Activated CD4-positive, alpha-beta memory T cell treated with anti-CD3 and anti-CD28 coated beads, Interleukin-2, amount 10 ng/mL, durations not matched to agents 7 days and 5 days (primary cell): ENCODE measurements around the gene DNAJC1. TPM values are rescaled to one million over a fixed set of nuclear protein-coding genes. Genes with fewer than 3 reads are reported as not detected.
"Not testable (repeated sequence)": the region's sequence is repeated elsewhere in the genome, so short reads cannot be mapped to it uniquely, and the experiment has no call there.

Experiments used
- CTCF ChIA-PET: fragments of 350-600 bp; sonication (Branson Sonifier 250); formaldehyde crosslinking; loops from one replicate; lab custom pipeline; 2021; ENCODE audit warnings: antibody characterized with exemption, inconsistent platforms; lab: Charles Lee
- POLR2A ChIA-PET: fragments of 350-600 bp; sonication (Branson Sonifier 250); formaldehyde crosslinking; loops from one replicate; lab custom pipeline; 2021; ENCODE audit warnings: antibody characterized with exemption; lab: Charles Lee
- DNase-seq: peaks from one replicate; pipeline ENCODE4 v3.0.0-alpha.2; 2020
- H3K27ac Mint-ChIP-seq: one replicate; pipeline ENCODE4 v1.8.0; 2021; ENCODE audit warnings: mild to moderate bottlenecking, mixed read lengths
- H3K27me3 Mint-ChIP-seq: one replicate; pipeline ENCODE4 v1.8.0; 2021; ENCODE audit warnings: mixed read lengths
- H3K36me3 Mint-ChIP-seq: one replicate; pipeline ENCODE4 v1.8.0; 2021; ENCODE audit warnings: low read depth, mixed read lengths
- H3K4me1 Mint-ChIP-seq: one replicate; pipeline ENCODE4 v1.8.0; 2021; ENCODE audit warnings: mixed read lengths
- H3K4me3 Mint-ChIP-seq: one replicate; pipeline ENCODE4 v1.8.0; 2021; ENCODE audit warnings: mild to moderate bottlenecking, mixed read lengths
- H3K9me3 Mint-ChIP-seq: one replicate; pipeline ENCODE4 v1.8.0; 2021; ENCODE audit warnings: mixed read lengths
- total RNA-seq, 2 experiments: library from RNA; stranded (reverse); gene quantifications; one replicate each; pipeline ENCODE4 v1.2.3, GENCODE V29; 2021

DNAJC1 gene
- total RNA-seq, 2 experiments from 2014 or later = 35.7 to 38.9 TPM

DNA sequence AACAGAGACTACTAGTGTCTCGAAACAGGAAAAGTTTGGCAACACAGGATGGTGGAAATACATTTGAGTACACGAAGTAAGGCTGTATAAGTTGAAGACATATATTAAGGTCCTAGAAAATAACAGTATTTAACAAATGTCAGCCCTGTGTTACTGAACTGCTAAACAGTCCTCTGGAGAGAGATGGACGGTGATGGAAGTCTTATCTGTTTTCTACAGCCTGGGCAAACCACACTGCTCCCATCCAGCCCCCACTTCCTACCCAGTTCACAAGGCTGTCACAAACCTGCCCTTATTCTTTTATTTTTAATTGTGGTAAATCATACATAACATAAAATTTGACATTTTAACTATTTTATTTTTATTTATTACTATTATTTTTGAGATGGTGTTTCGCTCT lies 179.1 kb downstream of the DNAJC1 start:
- Mint-ChIP-seq H3K9me3 (peaks cover 39% of the 10 kb centered on the region), H3K36me3 (peaks cover 22% of the 10 kb centered on the region), H3K27me3 (no peaks in the 10 kb centered on the region), H3K4me1 (no peaks in the 10 kb centered on the region), H3K4me3 (no peak overlapping the region), H3K27ac (no peak overlapping the region)
- POLR2A ChIA-PET = no interaction called here
- no peak for DNase-seq
- CTCF ChIA-PET = interaction anchor here (0.7 kb wide), 1 partner anchor 49 kb away, joined by 3 read pairs; no protein-coding TSS in a partner anchor

DNA sequence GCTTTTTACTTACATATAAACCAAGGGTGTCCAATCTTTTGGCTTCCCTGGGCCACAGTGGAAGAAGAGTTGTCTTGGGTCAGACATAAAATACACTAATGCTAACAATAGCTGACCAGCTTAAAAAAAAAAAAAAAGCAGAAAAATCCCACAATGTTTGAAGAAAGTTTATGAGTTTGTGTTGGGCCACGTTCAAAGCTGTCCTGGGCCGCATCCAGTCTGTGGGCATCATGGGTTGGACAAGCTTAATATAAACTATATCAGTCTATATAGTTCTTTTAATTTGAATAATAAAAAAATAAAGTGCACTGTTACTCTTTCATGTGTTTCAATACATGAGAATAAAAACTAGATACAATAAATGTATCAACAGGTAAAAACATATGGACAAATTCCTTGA lies 179.9 kb downstream of the DNAJC1 start:
- H3K4me3 Mint-ChIP-seq = no peak overlapping the region
- H3K4me1 Mint-ChIP-seq = no peaks in the 10 kb centered on the region

DNA sequence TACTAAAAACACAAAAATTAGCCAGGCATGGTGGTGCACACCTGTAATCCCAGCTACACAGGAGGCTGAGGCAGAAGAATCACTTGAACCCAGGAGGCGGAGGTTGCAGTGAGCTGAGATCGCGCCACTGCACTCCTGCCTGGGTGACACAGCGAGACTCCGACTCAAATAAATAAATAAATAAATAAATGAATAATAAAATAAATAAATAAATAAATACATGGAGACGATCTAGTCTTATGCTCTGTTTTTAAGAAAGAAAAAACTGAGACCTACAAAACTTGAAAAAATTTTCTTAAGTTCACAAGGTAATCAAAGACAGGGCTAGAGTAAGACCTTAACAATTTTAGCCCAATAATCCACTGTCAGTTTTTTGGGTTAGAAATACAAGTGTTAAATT lies 181.3 kb downstream of the DNAJC1 start:
- H3K36me3 Mint-ChIP-seq = peaks cover 21% of the 10 kb centered on the region
- H3K4me3 Mint-ChIP-seq, H3K27me3 Mint-ChIP-seq, DNase-seq, POLR2A ChIA-PET, CTCF ChIA-PET, H3K4me1 Mint-ChIP-seq, H3K27ac Mint-ChIP-seq: not testable (repeated sequence)
- peaks cover 27% of the 10 kb centered on the region for H3K9me3 Mint-ChIP-seq

More for the DNA sequence above, 179.9 kb downstream of the DNAJC1 start:
- peaks cover 23% of the 10 kb centered on the region for H3K36me3 Mint-ChIP-seq
- H3K9me3 Mint-ChIP-seq = peaks cover 37% of the 10 kb centered on the region
- ChIA-PET POLR2A (no interaction called here), CTCF (interaction anchor here (0.6 kb wide), 1 partner anchor 667 kb away, joined by 3 read pairs; no protein-coding TSS in a partner anchor)
- no peak for DNase-seq
- no peak overlapping the region for H3K27ac Mint-ChIP-seq
- H3K27me3 Mint-ChIP-seq = no peaks in the 10 kb centered on the region

DNA sequence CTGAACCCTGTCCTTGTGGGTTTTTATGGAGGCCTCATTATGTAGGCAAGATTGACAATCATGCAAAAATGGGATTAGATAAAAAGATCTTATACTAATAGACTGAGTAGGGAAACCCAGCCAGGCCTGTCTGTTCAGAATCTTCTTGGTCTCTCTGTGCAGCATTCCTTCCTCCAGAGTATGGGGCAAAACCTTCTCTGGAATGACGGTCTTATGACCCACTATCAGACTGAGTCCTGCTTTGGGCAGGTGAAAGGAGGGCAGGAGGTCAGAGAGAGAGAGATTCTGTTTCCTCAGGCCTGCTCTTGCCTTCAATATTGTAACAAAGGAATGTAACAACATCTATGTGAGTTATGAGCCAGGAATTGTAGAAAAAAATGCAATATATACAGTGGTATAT lies 182.6 kb downstream of the DNAJC1 start:
- H3K27me3 Mint-ChIP-seq = no peaks in the 10 kb centered on the region
- H3K27ac Mint-ChIP-seq = no peak overlapping the region
- POLR2A ChIA-PET = no interaction called here
- H3K4me1 Mint-ChIP-seq = no peaks in the 10 kb centered on the region
- CTCF ChIA-PET = no interaction called here
- no peak for DNase-seq
- H3K36me3 Mint-ChIP-seq = peaks cover 13% of the 10 kb centered on the region
- no peak overlapping the region for H3K4me3 Mint-ChIP-seq
- peaks cover 18% of the 10 kb centered on the region for H3K9me3 Mint-ChIP-seq

DNA sequence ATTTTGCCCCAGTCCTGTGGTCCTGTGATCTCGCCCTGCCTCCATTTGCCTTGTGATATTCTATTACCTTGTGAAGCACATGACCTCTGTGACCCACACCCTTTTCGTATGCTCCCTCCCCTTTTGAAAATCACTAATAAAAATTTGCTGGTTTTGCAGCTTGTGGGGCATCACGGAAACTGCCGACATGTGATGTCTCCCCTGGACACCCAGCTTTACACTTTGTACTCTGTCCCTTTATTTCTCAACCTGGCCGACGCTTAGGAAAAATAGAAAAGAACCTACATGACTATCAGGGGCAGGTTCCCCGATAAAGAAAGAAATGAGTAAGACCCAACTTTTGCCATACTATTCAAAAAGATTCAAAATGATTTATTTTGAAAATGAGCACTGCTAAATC lies 185.1 kb downstream of the DNAJC1 start:
- H3K27ac Mint-ChIP-seq, H3K4me1 Mint-ChIP-seq, H3K36me3 Mint-ChIP-seq, H3K27me3 Mint-ChIP-seq, POLR2A ChIA-PET, CTCF ChIA-PET, H3K4me3 Mint-ChIP-seq, H3K9me3 Mint-ChIP-seq, DNase-seq: not testable (repeated sequence)

DNA sequence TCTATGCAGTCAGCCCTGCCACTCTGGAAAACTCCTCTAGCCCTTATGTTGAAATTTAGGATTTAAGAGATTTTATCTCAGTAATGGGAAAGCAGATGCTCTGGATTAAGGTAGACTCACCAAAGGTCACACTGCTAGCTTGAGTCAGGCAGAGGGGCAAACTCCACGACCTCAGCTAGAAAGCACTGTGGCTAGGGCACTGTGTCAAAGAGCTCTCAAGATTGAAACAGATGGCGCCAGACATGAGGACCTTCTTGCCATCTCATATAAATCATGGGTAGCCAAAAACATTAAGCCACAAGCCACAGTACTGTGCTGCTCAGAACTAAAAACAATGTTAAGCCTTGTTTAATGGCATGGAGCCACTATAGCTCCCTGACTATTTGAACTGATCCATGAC lies 188.7 kb downstream of the DNAJC1 start:
- no peaks in the 10 kb centered on the region for H3K27me3 Mint-ChIP-seq
- H3K27ac Mint-ChIP-seq = no peak overlapping the region

DNA sequence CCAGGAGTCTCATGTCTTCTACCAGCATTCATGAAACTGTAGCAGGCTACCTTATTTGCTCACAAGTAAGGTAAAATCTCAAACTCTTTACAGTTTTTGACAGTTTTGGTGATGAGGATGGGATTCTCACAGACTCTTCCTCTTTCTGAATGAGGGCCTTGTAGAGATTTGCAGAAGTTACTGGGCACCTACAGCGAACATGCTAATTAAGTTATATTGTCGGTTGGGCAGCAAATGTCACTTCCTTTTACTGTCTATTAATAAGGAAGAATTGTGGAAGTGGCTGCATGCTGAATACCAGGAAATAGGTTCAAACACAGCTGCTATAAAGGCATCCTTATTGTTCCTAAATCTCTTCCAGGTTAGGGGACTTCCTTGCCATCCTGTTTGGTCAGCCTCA lies 189.6 kb downstream of the DNAJC1 start:
- Mint-ChIP-seq H3K27me3 (no peaks in the 10 kb centered on the region), H3K27ac (no peak overlapping the region), H3K36me3 (peaks cover 5% of the 10 kb centered on the region), H3K4me1 (no peaks in the 10 kb centered on the region), H3K4me3 (no peak overlapping the region), H3K9me3 (peaks cover 3% of the 10 kb centered on the region)
- DNase-seq = no peak
- POLR2A ChIA-PET = no interaction called here
- CTCF ChIA-PET = no interaction called here

More for the DNA sequence above, 188.7 kb downstream of the DNAJC1 start:
- H3K36me3 Mint-ChIP-seq = peaks cover 5% of the 10 kb centered on the region
- DNase-seq = no peak
- H3K4me1 Mint-ChIP-seq = no peaks in the 10 kb centered on the region
- ChIA-PET POLR2A (no interaction called here), CTCF (no interaction called here)
- peaks cover 3% of the 10 kb centered on the region for H3K9me3 Mint-ChIP-seq
- H3K4me3 Mint-ChIP-seq = no peak overlapping the region

DNA sequence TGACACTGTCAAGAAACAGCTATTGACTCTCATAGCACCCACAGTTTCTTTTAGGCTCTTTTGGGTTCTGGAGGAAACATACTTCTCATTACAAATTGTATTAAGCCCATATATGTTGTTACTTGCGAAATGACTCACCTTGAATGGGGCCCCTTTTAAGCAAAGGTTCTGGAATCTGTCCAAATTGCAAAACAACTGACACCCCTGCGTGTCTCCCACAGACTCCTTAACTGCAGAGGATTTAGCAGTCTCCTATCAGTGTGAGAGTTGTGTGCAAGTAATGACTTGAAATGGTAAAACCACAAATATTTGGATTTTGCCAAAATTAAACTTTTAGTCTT lies 192.3 kb downstream of the DNAJC1 start:
- Mint-ChIP-seq H3K36me3 (no peaks in the 10 kb centered on the region), H3K27me3 (no peaks in the 10 kb centered on the region), H3K4me3 (no peak overlapping the region), H3K9me3 (no peaks in the 10 kb centered on the region), H3K27ac (no peak overlapping the region), H3K4me1 (no peaks in the 10 kb centered on the region)
- DNase-seq = no peak
- ChIA-PET POLR2A (no interaction called here), CTCF (no interaction called here)

DNA sequence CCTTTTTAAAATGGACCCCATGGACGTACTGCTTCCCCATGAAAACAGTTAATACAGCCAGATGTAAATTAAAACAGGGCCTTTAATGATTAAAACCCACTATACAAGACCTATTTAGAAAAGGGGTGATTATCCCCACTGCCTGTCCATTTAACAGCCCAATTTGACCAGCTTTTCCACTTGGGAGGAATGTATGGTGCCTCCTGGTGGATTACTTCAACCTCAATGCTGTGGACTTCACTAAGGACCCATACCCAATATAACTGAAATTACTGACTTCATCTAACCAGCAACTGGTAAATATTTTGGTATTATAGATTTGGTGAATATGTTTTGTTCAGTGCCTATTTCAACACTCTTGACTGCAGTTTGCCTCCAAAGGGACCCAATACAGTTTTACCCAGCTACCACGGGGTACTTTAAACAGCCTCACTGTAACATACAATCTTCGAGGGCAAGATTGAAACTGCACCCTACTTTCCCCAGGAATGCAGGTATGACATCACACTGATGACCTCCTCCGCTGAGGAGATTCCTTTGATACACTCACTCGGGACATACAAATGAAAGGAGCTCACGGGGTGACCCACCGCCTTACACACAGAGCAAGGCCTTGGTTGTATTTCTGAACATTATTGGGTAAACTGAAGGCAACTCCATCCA lies 192.8 kb downstream of the DNAJC1 start:
- H3K4me3 Mint-ChIP-seq = no peak overlapping the region
- no peaks in the 10 kb centered on the region for H3K9me3 Mint-ChIP-seq
- H3K27ac Mint-ChIP-seq = no peak overlapping the region
- ChIA-PET POLR2A (no interaction called here), CTCF (no interaction called here)
- H3K36me3 Mint-ChIP-seq = peaks cover 1% of the 10 kb centered on the region
- H3K27me3 Mint-ChIP-seq = no peaks in the 10 kb centered on the region
- DNase-seq = no peak
- H3K4me1 Mint-ChIP-seq = no peaks in the 10 kb centered on the region

DNA sequence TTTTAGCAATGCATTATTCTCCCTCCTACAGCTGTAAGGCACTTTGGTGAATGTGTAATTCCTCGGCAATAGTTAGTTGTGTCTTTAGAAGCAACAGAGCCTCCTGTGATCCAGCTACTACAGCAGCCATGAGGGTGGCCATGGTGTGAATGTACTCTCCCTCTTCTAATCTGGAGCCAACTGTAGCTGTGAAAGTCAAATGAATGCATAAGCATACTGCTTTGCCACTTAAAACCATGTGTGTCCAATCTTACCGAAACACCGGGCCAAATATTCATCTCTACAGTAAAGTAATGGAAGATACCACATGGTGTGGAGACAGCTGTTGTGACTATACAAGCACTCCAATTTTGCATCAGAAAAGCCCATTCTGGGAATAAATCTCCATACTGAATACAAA lies 195.0 kb downstream of the DNAJC1 start:
- CTCF ChIA-PET = no interaction called here
- Mint-ChIP-seq H3K36me3 (peaks cover 5% of the 10 kb centered on the region), H3K9me3 (no peaks in the 10 kb centered on the region), H3K4me1 (no peaks in the 10 kb centered on the region), H3K27me3 (no peaks in the 10 kb centered on the region), H3K4me3 (no peak overlapping the region), H3K27ac (no peak overlapping the region)
- POLR2A ChIA-PET = no interaction called here
- no peak for DNase-seq

DNA sequence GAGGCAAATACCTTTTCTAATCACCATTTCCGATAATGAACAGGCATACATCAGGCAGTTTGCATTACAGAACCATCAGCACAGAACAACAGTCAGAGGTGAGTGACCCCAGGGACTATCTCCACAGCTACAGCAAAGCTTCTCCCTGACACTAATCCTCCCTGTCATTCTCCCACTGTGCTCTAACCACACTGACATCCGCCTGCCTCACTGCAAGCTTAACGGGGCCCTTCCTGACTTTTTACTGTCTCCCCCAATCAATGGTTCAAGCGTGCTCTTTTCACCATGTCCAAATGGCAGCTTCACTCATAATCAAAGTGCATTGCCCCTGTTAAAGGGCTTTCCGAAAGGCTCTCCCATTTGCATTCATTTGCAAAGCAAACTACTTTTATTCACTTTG lies 196.3 kb downstream of the DNAJC1 start:
- Mint-ChIP-seq H3K27ac (no peak overlapping the region), H3K4me3 (no peak overlapping the region), H3K27me3 (no peaks in the 10 kb centered on the region), H3K9me3 (no peaks in the 10 kb centered on the region), H3K4me1 (no peaks in the 10 kb centered on the region), H3K36me3 (peaks cover 5% of the 10 kb centered on the region)
- no peak for DNase-seq
- CTCF ChIA-PET = interaction anchor here (0.7 kb wide), 1 partner anchor 155 kb away, joined by 3 read pairs; no protein-coding TSS in a partner anchor
- POLR2A ChIA-PET = no interaction called here

DNA sequence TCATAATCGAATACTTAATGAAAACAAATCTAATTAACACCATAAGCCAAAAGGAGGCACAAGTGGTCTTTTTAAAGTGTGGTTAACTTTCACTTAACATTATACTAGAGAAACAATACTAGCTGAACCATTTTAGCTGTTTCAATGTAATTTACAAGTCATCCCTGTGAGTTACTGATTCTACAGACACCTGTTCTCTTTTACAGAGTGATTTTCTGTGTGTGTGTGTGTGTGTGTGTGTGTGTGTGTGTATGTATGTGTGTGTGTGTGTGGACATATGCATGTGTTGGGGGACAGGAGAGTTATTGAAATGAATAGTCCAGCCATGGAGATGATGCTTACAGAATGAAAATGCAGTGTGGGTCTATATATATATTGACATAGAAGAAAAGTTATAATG lies 200.2 kb downstream of the DNAJC1 start:
- no peak for DNase-seq
- ChIA-PET CTCF (no interaction called here), POLR2A (no interaction called here)
- no peak overlapping the region for H3K4me3 Mint-ChIP-seq
- peaks cover 9% of the 10 kb centered on the region for H3K4me1 Mint-ChIP-seq
- H3K27me3 Mint-ChIP-seq = no peaks in the 10 kb centered on the region
- no peaks in the 10 kb centered on the region for H3K9me3 Mint-ChIP-seq
- H3K36me3 Mint-ChIP-seq = peaks cover 14% of the 10 kb centered on the region
- H3K27ac Mint-ChIP-seq = no peak overlapping the region

DNA sequence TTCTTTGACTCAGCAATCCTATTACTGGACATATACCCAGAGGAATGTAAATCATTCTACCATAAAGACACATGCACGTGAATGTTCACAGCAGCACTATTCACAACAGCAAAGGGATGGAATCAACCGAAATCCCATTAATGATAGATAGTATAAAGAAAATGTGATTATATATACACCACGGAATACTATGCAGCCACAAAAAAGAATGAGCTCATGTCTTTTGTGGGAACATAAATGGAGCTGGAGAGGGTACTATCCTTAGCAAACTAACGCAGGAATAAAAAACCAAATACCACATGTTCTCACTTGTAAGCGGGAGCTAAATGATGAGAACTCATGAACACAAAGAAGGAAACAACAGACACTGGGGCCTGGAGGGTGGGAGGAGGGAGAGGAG lies 201.9 kb downstream of the DNAJC1 start:
- Mint-ChIP-seq H3K4me1 (peaks cover 21% of the 10 kb centered on the region), H3K4me3 (no peak overlapping the region), H3K27me3 (no peaks in the 10 kb centered on the region), H3K27ac (no peak overlapping the region), H3K36me3 (peaks cover 26% of the 10 kb centered on the region), H3K9me3 (no peaks in the 10 kb centered on the region)
- ChIA-PET POLR2A (no interaction called here), CTCF (no interaction called here)
- no peak for DNase-seq
